Adrenal gland (tissue), 12 donors: ENCODE measurements around the gene SPOP. TPM values are rescaled to one million over a fixed set of nuclear protein-coding genes. Genes with fewer than 3 reads are reported as not detected.

ENCODE experiments used
- DNase-seq, 7 donors: peaks; one replicate each; pipeline ENCODE4 v3.0.0-alpha.2; 2019 to 2020
- H3K27ac ChIP-seq, 5 donors: fragments of 200-600 bp; sonication (generic) in 4 of 5; 1 replicate in 3 of 5; 2 replicates in 2 of 5; pipeline versions ENCODE4 v1.5.1 to v1.8.0; 2016 to 2020; ENCODE audit warnings: mild to moderate bottlenecking in 1 of 5
- H3K27me3 ChIP-seq: fragments of 200-600 bp; 2 replicates; pipeline ENCODE4 v1.8.0; 2021
- H3K36me3 ChIP-seq, 2 donors: fragments of 200-600 bp; replicated peaks in 1 of 2; 1 replicate in 1 of 2; 2 replicates in 1 of 2; pipeline versions ENCODE4 v1.5.1 to v1.8.0; 2018 to 2022
- H3K4me1 ChIP-seq, 2 donors: fragments of 200-600 bp; replicated peaks in 1 of 2; 1 replicate in 1 of 2; 2 replicates in 1 of 2; pipeline versions ENCODE4 v1.5.1 to v1.8.0; 2018 to 2021
- H3K4me3 ChIP-seq, 4 donors: fragments of 200-600 bp; sonication (generic) in 3 of 4; one replicate each; pipeline ENCODE4 v1.5.1; 2016 to 2018
- H3K9me3 ChIP-seq, 3 donors: fragments of 200-600 bp; sonication (generic) in 1 of 3; replicated peaks in 1 of 3; 1 replicate in 2 of 3; 2 replicates in 1 of 3; pipeline versions ENCODE4 v1.5.1 to v1.8.0; 2016 to 2021
- POLR2A ChIP-seq, 2 donors: fragments of 450-650 bp; IDR thresholded peaks; one replicate each; pipeline ENCODE4 v1.6.1; 2017; ENCODE audit warnings: antibody characterized with exemption in 2 of 2, mild to moderate bottlenecking in 2 of 2, moderate library complexity in 1 of 2
- WGBS, 4 donors: extraction: QIAGEN DNeasy Blood & Tissue Kit in 2 of 4; methylation state at CpG; one replicate each; pipeline versions ENCODE4 v1.1.5 to v1.1.7; 2013 to 2017; 5-methylcytosine and 5-hydroxymethylcytosine counted together
- intact Hi-C, 2 donors: fragments of 100-400 bp; cut with DNase I; formaldehyde crosslinking; loops; one replicate each; pipeline versions ENCODE4 v1.14.1 to v1.15.0; 2022 to 2023
- polyA plus RNA-seq, 3 donors: library from polyadenylated mRNA; stranded (reverse); fragments of 200-250 nt in 2 of 3; fragments of 350-450 nt in 1 of 3; fragmentation: Illumina TruSeq in 1 of 3; extraction: RNeasy Lipid Tissue Mini Kit (QIAGEN cat#74804) in 1 of 3; gene quantifications; one replicate each; pipeline ENCODE4 v1.2.3, GENCODE V29; 2013 to 2014
- total RNA-seq, 9 donors: library from RNA; depleted of rRNA in 4 of 9; stranded (reverse); fragments of >200 nt in 4 of 9; fragments of 120-200 nt in 1 of 9; fragmentation: NEBNext Ultra II Directional in 1 of 9; extraction: Animal tissue kit (Norgen Biotek cat#: 25700) in 1 of 9; gene quantifications; one replicate each; pipeline versions ENCODE4 v1.1.0 to v1.2.4, GENCODE V29; 2013 to 2023
- TF ChIP-seq, protein P1 (sequence below), 6 experiments: fragments of 450-650 bp in 4 of 6; fragments of 200-600 bp in 2 of 6; sonication (generic) in 1 of 6; IDR thresholded peaks; 1 replicate in 5 of 6; 2 replicates in 1 of 6; pipeline versions ENCODE4 v1.5.1 to v1.8.0; 2016 to 2021; ENCODE audit warnings: antibody characterized with exemption in 6 of 6, mild to moderate bottlenecking in 2 of 6, moderate library complexity in 1 of 6
- donor health status: healthy with polysubstance abuse.
- donor health status: Bipolar disorder and iron deficiency.
- donor health status: DM: yes; HTN: yes; CAD: no.
- donor health status: DM: no; HTN: no; CAD: no.
- donor health status: DM: no; HTN: no; CAD: no.
- donor health status: DM: yes; HTN: yes; CAD: no.

Gene SPOP
- total and polyA plus RNA-seq, 12 donors, result 22.4 to 86.4 (median 57.6) TPM

DNA sequence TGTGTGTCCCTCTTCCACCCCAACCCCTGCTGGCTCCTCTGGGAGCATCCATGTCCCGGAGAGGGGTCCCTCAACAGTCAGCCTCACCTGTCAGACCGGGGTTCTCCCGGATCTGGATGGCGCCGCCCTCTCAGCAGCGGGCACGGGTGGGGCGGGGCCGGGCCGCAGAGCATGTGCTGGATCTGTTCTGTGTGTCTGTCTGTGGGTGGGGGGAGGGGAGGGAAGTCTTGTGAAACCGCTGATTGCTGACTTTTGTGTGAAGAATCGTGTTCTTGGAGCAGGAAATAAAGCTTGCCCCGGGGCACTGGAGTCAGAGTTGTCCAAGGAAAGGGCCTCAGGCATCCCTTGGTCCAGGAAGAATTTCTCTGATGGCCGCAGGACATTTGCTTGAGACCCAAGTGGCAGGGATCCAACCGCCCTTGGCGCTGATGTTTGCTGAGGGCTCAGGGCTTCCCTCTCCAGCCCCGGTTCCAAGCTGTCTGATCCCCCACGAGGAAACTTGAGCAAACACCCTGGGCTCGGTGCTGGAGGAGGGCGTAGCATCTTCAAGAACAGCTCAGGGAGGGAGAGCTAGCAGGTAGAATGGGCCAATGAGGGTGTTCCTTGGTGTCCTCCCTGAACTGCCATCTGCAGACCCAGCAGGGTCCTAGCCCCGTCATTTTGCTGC lies 97.7 kb downstream of the SPOP start:
- peaks cover 4 to 7% of the 10 kb centered on the region in 2 donors for H3K4me1 ChIP-seq
- DNase-seq, result peak in 1 of 7 donors; percentile 11
- WGBS, 4 donors, result 85 to 93% (median 88%) methylated on average over 10 to 21 of the region's 21 CpGs
- peaks cover 6% of the 10 kb centered on the region for H3K27me3 ChIP-seq
- no peak overlapping the region for H3K27ac ChIP-seq
- no peak overlapping the region for H3K4me3 ChIP-seq
- no peaks in the 10 kb centered on the region for H3K36me3 ChIP-seq
- intact Hi-C loops, result no loop called here
- H3K9me3 ChIP-seq, result no peaks in the 10 kb centered on the region
- TF ChIP-seq POLR2A (IDR thresholded peaks at IDR 0.05), result no peak
- TF ChIP-seq, protein P1, sequence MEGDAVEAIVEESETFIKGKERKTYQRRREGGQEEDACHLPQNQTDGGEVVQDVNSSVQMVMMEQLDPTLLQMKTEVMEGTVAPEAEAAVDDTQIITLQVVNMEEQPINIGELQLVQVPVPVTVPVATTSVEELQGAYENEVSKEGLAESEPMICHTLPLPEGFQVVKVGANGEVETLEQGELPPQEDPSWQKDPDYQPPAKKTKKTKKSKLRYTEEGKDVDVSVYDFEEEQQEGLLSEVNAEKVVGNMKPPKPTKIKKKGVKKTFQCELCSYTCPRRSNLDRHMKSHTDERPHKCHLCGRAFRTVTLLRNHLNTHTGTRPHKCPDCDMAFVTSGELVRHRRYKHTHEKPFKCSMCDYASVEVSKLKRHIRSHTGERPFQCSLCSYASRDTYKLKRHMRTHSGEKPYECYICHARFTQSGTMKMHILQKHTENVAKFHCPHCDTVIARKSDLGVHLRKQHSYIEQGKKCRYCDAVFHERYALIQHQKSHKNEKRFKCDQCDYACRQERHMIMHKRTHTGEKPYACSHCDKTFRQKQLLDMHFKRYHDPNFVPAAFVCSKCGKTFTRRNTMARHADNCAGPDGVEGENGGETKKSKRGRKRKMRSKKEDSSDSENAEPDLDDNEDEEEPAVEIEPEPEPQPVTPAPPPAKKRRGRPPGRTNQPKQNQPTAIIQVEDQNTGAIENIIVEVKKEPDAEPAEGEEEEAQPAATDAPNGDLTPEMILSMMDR (IDR thresholded peaks at IDR 0.05), result no peak

- no peak overlapping the region for H3K4me3 ChIP-seq
- peak in 1 of 7 donors; percentile 9 for DNase-seq
- intact Hi-C loops, result loop anchor here (10.0 kb wide), 2 partner anchors 275 to 415 kb away; partner anchors contain the start of gene DLX3 (in 1 of the 2)
- 73 to 92% (median 91%) methylated on average over 2 to 5 of the region's 5 CpGs for WGBS, 4 donors
- H3K36me3 ChIP-seq, result no peaks in the 10 kb centered on the region
- no peak for TF ChIP-seq POLR2A (IDR thresholded peaks at IDR 0.05)
- TF ChIP-seq, protein P1 (IDR thresholded peaks at IDR 0.05), result no peak
- peaks cover 6% of the 10 kb centered on the region for H3K27me3 ChIP-seq
- no peak overlapping the region for H3K27ac ChIP-seq
- no peaks in the 10 kb centered on the region for H3K9me3 ChIP-seq
- peaks cover 4 to 9% of the 10 kb centered on the region in 2 donors for H3K4me1 ChIP-seq
Measured at GRCh38 chr17:49579522-49579921, 98.4 kb downstream of the SPOP start.

DNA sequence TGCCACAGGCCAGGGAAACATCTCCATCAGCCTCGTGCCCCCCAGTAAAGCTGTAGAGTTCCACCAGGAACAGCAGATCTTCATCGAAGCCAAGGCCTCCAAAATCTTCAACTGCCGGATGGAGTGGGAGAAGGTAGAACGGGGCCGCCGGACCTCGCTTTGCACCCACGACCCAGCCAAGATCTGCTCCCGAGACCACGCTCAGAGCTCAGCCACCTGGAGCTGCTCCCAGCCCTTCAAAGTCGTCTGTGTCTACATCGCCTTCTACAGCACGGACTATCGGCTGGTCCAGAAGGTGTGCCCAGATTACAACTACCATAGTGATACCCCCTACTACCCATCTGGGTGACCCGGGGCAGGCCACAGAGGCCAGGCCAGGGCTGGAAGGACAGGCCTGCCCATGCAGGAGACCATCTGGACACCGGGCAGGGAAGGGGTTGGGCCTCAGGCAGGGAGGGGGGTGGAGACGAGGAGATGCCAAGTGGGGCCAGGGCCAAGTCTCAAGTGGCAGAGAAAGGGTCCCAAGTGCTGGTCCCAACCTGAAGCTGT lies 98.9 kb downstream of the SPOP start:
- Histone ChIP-seq H3K4me3 (no peak overlapping the region), H3K27me3 (peaks cover 6% of the 10 kb centered on the region), H3K36me3 (no peaks in the 10 kb centered on the region), H3K27ac (no peak overlapping the region), H3K9me3 (no peaks in the 10 kb centered on the region), H3K4me1 (peaks cover 4 to 9% of the 10 kb centered on the region in 2 donors)
- peak in 1 of 7 donors; percentile 10 for DNase-seq
- intact Hi-C loops, result loop anchor here (10.0 kb wide), 2 partner anchors 276 to 416 kb away; partner anchors contain the start of gene DLX3 (in 1 of the 2)
- TF ChIP-seq POLR2A (IDR thresholded peaks at IDR 0.05), result no peak
- TF ChIP-seq, protein P1 (IDR thresholded peaks at IDR 0.05), result no peak
- WGBS, 4 donors, result 88 to 95% (median 93%) methylated on average over 9 to 17 of the region's 17 CpGs

- H3K9me3 ChIP-seq, result no peaks in the 10 kb centered on the region
- intact Hi-C loops, result loop anchor here (10.0 kb wide), 2 partner anchors 276 to 416 kb away; partner anchors contain the start of gene DLX3 (in 1 of the 2)
- no peak for DNase-seq
- H3K27ac ChIP-seq, result no peak overlapping the region
- peaks cover 4 to 9% of the 10 kb centered on the region in 2 donors for H3K4me1 ChIP-seq
- no peak overlapping the region for H3K4me3 ChIP-seq
- 85 to 89% (median 86%) methylated on average over 1 to 13 of the region's 13 CpGs for WGBS, 4 donors
- TF ChIP-seq, protein P1 (IDR thresholded peaks at IDR 0.05), result no peak
- no peak for TF ChIP-seq POLR2A (IDR thresholded peaks at IDR 0.05)
- H3K27me3 ChIP-seq, result peaks cover 6% of the 10 kb centered on the region
- H3K36me3 ChIP-seq, result no peaks in the 10 kb centered on the region
Measured at GRCh38 chr17:49578414-49578813, 99.5 kb downstream of the SPOP start.
